Middle frontal gyrus (tissue), 1 donor: Measurements from ENCODE around the gene TMEM26.
"Not testable (repeated sequence)": the region's sequence is repeated elsewhere in the genome, so short reads cannot be mapped to it uniquely, and the experiment has no call there.

ENCODE experiments used
- DNase-seq: peaks from one replicate; pipeline ENCODE4 v3.0.0-alpha.2; 2015; ENCODE audit warnings: low spot score; ENCODE audit errors: extremely low spot score

Gene TMEM26

DNA sequence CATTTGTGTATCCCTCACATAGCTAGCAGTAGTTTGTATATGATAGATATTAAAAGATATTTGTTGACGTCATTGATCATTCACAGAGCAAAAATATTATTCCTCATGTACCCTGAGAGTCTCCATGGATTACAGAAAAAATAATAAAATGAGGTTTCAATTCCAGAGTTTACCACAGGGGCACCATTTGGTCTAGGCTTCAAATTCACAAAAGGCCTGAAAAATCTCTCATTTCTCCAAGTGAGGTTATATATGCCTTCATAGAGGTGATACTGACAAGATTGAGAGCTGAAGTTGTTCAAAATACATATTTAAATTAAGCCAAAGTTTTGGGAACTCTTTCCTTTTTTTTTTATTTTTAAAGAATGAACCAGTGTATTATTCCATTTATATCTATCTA, 52.7 kb downstream of the TMEM26 start:
- no peak for DNase-seq

DNA sequence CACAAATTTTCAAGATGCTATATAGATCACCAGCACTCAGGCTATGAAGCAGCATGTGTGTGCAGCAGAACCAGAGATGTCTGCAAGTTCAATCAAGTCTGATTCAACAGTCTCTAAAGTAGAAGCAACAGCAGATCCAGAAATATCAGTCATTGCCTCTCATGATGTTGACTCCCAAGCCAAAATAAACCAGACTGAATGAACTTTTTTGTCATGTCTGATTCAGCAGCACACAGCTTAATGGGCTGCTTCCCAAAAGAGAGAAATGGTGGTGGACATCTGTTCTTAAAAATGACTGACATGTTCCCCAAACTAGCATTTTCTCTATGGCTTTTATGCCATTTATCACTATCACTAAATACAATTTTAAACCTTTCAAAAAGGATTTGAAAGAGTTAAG, 53.8 kb downstream of the TMEM26 start:
- DNase-seq, result no peak

DNA sequence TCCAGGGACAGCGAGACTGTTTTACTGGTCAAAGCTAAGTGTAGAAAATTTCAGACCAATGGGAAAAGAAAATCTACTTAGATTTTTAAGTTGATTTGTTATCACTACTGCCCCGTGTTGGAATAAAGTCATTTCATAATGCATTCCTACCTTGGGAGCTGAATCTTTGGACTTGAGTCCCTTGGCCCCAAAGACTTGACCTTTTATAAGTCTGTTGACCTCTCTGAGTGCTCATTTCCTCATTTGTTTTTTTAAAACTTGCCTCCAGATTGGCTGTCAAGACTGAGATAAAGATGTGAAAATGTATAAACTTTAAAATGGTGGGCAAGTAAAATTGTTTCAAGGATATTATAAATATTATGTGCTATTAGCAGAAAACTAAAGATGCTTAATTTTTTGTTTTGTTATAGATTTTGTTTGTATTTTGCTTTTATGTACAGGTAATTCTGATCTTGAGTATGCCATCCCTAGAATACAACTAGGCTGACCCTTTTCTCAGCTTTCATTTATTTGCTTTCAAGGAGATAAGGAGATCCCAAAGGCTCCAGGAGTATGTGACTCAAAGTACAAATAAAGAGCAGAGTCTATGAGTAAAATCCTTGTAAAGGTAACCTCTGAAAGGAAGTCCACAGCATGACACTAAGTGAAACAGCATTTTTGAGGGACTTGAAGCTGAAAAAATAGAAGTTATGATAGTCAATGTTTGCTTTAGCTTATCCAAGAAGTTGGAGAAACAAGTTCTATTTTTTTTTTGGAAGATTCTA, 54.6 kb downstream of the TMEM26 start:
- DNase-seq, result no peak

DNA sequence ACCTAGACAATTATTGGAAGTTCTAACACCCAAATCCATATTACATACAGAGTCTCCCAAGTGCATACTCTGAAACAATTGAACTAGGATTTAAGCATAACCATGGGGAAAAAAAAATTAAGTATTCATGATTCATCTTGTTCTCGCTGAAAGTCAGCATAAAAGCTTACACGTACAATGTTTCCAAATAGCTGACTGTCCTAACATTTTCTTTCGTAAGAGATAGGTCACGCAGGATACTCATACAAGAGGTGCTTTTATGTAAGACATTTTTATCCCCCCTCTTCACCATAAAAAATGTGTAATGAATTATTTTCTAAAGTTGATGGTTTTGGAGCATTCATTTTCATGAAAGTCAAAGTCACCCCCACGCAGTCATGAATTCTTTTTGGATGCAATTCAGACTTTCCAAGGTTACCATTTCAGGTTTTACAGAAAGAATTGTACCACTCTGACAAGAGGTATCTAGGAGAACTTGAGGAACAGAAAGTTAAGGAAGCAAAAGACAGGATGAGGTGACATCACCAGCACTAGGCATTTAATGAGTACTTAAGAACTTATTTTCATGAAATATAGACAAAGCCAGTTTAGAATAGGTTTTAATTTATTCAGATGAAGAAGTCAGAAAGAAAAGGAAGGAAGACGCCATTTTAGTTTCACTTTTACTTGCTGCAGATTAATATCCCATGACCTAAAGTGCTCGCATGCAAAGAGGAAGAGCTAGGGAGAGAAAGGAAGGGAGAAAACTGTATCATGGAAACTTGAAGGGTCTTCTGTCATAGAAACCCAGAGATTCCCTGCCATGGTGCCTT, 55.8 kb downstream of the TMEM26 start:
- DNase-seq, result no peak

DNA sequence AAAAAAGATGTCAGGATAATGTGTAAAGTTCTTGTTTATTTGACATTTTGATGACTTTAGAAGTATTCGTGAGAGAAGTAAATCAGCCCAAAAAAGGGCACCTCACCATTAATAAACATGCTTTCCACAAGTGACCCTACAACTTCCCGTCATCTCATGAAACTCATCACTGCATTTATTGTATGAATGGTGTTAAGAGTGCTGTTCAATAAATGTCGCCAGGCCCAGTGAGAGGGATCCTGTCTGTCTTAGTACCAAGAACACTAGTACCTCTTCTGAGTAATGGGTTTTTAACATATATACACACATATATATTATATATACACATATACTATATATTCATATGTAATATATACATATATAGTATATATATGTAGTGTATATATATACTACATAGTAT, 61.9 kb downstream of the TMEM26 start:
- DNase-seq, result no peak

DNA sequence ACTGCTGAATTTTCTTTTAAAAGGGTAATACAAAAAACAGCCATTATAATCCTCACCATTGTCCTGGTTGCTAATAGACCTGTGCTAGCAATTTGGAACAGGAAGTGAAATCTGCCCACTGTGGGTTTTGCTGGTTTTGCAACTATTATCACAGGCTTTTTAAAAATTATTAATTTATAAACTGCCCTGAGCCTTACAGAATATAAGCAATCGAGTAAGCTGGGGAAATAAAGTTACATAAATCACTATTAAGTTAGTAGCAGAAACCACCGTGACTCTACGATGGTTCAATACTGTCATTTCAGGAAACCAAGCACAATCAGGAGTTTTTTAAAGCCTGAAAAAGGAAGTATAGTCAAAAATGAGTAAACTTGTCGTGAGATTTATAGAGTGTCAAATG, 62.3 kb downstream of the TMEM26 start:
- DNase-seq, result no peak

DNA sequence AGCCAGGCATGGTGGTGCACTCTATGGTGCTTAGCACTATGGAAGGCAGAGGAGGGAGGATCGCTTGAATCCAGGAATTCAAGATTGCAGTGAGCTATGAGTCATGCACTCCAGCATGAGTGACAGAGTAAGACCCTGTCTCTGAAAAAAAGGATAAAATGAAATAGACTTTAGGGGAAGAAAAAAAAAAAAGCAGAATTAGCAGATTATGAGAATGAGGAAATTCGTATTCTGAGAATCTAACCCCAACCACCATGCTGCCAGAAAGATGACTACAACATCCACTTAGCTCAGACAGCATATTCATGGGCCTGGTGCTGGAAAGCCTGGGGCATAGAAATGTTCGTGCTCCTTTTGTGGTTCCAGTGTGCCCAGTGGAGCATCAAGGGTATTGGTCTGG, 63.3 kb downstream of the TMEM26 start:
- no peak for DNase-seq

DNA sequence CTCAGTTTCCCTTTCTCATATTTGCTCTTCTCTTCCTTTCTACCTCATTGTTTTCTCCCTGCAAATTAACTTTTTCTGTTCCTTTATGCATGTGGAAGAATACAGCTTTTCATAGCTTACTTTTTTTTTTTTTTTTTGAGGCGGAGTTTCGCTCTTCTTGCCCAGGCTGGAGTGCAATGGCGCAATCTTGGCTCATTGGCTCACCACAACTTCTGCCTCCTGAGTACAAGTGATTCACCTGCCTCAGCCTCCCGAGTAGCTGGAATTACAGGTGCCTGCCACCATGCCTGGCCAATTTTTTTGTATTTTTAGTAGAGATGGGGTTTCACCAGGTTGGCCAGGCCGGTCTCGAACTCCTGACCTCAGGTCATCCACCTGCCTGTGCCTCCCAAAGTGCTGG, 64.2 kb downstream of the TMEM26 start:
- DNase-seq, result not testable (repeated sequence)

DNA sequence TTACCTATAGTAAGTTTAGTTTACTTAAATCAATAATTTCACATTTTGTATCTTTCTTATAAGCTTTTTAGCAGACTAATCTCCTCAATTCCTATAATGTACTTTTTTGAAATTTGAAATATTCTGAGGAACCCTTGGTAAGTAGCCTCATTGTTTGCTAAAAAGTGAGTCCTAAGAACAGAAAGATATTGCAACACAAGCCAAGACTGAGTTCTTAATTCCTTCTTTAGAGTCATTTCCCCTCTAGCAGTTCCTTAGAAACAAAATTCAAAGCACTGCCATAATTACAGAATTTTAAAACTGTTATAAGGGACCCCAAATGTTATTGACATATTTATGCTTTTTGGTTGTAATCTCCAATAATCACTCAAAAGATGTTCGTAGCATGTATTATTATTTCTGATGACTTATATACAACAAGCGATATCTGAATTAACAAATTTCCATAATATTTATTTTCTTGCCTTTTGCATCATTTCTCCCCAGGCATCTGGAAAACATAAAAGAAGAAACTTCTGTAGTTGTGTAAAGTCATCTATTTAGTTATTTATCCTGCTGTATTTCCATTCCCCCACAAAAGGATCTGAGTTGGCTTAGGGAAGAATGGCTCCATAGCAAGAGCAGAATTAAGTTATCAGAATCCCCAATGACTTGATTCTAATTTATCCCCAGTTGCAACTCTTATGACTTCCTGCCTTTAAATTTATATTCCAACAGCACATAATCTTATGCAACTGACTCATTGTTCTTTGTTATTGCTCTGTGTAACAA, 67.8 kb downstream of the TMEM26 start:
- DNase-seq, result no peak

DNA sequence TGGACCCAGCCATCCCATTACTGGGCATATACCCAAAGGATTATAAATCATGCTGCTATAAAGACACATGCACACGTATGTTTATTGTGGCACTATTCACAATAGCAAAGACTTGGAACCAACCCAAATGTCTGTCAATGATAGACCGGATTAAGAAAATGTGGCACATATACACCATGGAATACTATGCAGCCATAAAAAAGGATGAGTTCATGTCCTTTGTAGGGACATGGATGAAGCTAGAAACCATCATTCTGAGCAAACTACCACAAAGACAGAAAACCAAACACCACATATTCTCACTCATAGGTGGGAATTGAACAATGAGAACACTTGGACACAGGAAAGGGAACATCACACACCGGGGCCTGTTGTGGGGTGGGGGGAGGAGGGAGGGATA, 72.0 kb downstream of the TMEM26 start:
- not testable (repeated sequence) for DNase-seq

DNA sequence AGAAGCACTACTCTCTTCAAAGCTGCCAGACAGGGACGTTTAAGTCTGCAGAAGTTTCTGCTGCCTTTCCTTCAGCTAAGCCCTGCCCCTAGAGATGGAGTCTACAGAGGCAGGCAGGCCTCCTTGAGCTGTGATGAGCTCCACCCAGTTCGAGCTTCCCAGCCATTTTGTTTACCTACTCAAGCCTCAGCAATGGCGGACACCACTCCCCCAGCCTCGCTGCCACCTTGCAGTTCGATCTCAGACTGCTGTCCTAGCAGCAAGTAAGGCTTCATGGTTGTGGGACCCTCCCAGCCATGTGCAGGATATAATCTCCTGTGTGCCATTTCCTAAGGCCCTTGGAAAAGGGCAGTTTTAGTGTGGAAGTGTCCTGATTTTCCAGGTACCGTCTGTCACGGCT, 74.3 kb downstream of the TMEM26 start:
- DNase-seq, result no peak

DNA sequence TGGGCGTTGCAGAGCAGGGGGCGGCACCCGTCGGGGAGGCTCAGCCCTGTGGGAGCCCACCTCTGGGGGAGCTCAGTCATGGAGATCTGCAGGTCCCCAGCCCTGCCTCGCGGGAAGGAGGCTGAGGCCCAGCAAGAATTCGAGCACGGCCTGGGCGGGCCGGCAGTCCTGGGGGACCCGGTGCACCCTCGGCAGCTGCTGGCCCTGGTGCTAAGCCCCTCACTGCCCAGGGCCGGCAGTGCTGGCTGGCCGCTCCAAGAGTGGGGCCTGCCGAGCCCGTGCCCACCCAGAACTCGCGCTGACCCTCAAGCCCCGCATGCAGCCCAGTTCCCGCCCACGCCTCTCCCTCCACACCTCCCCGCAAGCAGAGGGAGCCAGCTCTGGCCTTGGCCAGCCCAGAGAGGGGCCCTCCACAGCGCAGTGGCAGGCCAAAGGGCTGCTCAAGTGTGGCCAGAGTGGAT, 76.2 kb downstream of the TMEM26 start:
- no peak for DNase-seq

DNA sequence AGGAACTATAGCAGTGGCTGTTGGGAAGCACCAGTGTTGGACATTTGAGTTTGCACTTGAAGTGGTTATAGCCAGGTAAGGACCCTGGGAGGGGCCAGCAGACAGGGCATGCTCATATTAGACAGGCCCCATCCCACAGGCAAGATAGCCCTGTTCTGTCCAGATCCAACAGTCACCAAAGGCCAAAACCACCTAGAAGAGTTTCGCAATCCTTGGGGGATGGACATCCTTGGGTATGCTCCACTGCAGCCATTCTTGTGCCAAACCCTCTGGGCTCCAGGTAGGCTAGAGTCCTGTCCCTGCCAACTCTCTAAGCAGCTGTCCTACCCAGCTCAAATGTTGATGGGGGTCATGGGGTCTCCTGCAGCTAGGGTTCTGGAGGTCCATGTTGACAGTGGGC, 76.8 kb downstream of the TMEM26 start:
- no peak for DNase-seq

DNA sequence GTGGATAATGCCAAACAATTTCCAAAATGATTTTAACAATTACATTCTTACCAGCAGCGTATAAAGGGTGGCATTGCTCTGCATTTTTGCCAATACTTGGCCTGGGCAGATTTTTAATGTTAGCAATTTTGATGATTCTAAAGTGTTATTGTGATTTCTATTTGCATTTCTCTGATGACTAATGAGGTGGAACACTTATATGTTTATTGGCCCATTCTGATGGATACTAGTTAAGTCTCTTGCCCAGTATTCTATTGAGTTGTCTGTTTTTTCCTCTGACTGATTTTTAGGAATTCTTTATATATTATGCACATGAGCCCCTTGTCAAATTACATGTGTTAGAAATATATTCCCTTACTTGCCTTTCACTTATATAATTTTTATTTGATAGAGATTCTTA, 86.8 kb downstream of the TMEM26 start:
- DNase-seq, result no peak

DNA sequence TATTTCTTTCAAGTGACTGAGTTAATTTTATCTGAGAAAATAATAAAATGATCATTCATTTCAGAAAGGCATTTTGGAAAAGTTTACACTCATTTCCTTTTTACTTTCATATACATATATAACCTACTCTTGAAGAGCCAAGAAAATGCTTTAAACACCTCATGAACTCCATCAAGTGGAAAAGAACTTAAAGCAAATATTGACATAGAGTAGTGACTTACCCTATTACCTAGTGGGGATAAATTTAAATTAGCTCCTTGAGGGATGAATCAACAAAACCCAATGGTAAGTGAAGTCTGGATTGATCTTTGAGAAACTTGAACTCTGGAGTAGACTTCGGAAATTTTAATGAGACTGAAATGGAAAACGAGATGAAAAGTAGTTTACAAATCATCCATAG, 88.6 kb downstream of the TMEM26 start:
- DNase-seq, result no peak

DNA sequence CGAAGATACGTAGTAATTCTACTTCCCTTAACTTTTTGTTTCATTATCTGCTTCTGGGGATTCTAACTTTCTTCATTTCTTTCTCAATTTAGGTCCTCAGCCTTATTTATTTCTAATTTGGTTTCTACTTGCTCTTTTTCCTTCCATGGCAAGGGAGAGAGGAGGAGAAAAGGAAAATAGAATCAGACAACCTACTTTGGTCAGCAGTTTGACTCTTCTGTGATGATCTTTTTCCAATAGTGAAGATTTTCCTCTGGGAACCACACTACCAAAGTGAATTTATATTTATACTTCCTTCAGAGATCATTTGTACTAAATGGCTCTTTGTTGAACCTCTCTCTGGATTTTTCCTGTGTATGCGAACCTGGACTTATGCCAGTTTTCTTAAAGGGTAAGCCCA, 90.2 kb downstream of the TMEM26 start:
- DNase-seq, result no peak

DNA sequence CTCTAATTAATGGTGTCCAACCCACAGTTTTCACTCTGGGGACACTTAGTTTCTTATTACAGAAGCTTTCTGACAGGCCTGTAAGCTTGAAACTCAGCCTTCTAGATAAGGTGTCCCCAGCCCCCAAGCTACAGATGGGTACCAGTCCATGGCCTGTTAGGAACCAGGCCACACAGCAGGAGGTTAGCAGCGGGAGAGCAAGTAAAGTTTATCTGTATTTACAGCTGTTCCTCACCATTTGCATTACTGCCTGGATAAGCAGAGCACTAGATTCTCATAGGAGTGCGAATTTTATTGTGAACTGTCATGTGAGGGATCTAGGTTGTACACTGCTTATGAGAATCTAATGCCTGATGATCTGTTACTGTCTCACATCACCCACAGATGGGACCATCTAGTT, 93.7 kb downstream of the TMEM26 start:
- DNase-seq, result no peak

DNA sequence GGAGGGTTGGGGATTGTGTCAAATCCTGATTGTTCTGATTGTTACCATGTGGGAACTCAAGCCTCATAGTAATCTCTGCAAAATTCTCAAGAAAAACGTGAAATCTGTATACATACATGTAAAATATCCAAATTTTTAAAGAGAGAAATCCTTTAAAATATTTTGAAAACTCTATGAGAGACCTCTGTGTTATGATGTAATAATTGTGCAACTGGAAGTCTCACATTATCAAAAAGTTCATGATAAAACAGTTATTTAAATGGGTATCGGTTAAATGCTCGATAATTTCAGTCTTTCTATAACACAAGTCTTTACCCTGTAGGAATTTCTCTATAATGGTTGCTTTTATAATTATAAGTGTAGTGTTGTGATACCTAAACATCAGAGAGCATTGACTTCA, 95.5 kb downstream of the TMEM26 start:
- DNase-seq, result no peak
